ENCODE results near the gene MOBP.

Gene MOBP

GRCh38 chr3:39548282-39548681, 80.8 kb downstream of the MOBP start:
- no peak for FAIRE-seq
- TF ChIP-seq POLR2AphosphoS5 (IDR thresholded peaks at IDR 0.05; ENCODE audit: low read depth, low read length) (no peak), TAF1 (IDR thresholded peaks at IDR 0.05; ENCODE audit: low read depth, low read length) (no peak), PAX5 (IDR thresholded peaks at IDR 0.05; ENCODE audit: insufficient read depth, low read length, severe bottlenecking) (no peak), POLR2A (IDR thresholded peaks at IDR 0.05; ENCODE audit: low read depth, low read length) (no peak), POU2F2 (IDR thresholded peaks at IDR 0.05; ENCODE audit: low read depth, low read length) (no peak), SPI1 (IDR thresholded peaks at IDR 0.05; ENCODE audit: low read depth, low read length) (no peak)
- no peak for DNase-seq (ENCODE audit: insufficient read length, low spot score)

- DNase-seq (ENCODE audit: insufficient read length, low spot score), result no peak
- no peak for TF ChIP-seq SPI1 (IDR thresholded peaks at IDR 0.05; ENCODE audit: low read depth, low read length)
- TF ChIP-seq POLR2AphosphoS5 (IDR thresholded peaks at IDR 0.05; ENCODE audit: low read depth, low read length), result no peak
- TF ChIP-seq POLR2A (IDR thresholded peaks at IDR 0.05; ENCODE audit: low read depth, low read length), result no peak
- TF ChIP-seq POU2F2 (IDR thresholded peaks at IDR 0.05; ENCODE audit: low read depth, low read length), result no peak
- no peak for TF ChIP-seq TAF1 (IDR thresholded peaks at IDR 0.05; ENCODE audit: low read depth, low read length)
- TF ChIP-seq PAX5 (IDR thresholded peaks at IDR 0.05; ENCODE audit: insufficient read depth, low read length, severe bottlenecking), result no peak
Measured at GRCh38 chr3:39550354-39551051, 83.0 kb downstream of the MOBP start.

More at GRCh38 chr3:39550354-39551051, 83.0 kb downstream of the MOBP start:
- no peak for FAIRE-seq
